Measurements from ENCODE around the gene DPEP1. TPM values are rescaled to one million over a fixed set of nuclear protein-coding genes. Genes with fewer than 3 reads are reported as not detected.

The DPEP1 gene
- total and polyA plus RNA-seq, 10 donors, result 0.33 to 39.5 (median 2.0) TPM

DNA sequence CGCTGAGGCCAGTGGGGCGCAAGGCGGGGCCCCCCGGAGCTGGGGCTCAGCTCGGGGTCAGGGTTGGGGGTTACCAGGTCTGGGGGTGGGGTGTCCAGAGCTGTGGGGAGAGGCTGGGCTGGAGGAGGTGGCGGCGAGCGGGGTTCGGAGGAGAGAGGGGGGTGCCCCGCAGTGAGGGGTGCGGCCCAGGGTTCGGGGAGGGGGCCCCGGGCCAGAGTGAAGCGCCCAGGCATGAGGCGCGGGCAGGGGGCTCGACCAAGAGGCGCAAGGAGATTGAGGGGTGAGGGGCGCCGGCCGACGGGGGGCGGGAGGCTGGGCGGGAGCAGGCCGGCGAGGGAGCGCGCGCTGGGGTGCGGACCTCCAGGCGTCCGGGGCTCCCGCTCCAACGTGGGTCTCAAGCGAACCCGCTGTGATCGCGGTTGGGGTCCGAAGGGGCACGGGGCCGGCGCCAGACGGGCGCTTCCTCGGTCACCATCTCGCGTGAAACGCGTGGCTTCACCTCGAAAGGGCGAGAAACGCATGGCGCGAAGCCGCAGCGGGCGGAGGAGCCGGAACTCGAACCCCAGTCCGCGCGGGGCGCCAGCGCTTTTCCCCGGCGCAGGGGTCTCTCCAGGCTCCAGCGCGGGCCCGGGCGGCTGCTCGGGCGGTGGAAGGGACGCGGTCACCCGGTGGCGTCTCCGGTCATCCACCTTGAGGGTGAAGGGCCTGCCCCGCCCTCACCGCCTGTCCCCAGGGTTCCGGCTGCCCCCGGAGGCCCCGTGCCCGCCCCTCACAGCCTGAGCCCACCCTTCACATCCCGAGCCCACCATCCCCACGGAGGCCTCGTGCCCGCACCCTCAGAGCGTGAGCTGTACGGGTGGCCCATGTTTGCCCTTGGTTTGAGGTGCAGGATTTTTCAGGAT is 37.0 kb upstream of the DPEP1 start:
- H3K27ac ChIP-seq, result no peak overlapping the region
- peak overlapping the region in 5 of 8 donors; percentile 17 to 70 (median 38) for H3K4me3 ChIP-seq
- WGBS, 5 donors, result 32 to 52% (median 44%) methylated on average over 62 to 89 of the region's 89 CpGs
- no peaks in the 10 kb centered on the region for H3K36me3 ChIP-seq
- intact Hi-C loops (cut with DNase I; ENCODE audit: low total_unique reads), result loop anchor here (10.0 kb wide), 1 partner anchor 68 kb away; no protein-coding TSS in a partner anchor
- peaks cover 5 to 64% (median 40%) of the 10 kb centered on the region in 7 donors for H3K27me3 ChIP-seq (replicated peaks in 1 of 7)
- TF ChIP-seq POLR2AphosphoS5 (IDR thresholded peaks at IDR 0.05) (no peak), POLR2A (IDR thresholded peaks at IDR 0.05) (no peak)
- TF ChIP-seq, protein P1, sequence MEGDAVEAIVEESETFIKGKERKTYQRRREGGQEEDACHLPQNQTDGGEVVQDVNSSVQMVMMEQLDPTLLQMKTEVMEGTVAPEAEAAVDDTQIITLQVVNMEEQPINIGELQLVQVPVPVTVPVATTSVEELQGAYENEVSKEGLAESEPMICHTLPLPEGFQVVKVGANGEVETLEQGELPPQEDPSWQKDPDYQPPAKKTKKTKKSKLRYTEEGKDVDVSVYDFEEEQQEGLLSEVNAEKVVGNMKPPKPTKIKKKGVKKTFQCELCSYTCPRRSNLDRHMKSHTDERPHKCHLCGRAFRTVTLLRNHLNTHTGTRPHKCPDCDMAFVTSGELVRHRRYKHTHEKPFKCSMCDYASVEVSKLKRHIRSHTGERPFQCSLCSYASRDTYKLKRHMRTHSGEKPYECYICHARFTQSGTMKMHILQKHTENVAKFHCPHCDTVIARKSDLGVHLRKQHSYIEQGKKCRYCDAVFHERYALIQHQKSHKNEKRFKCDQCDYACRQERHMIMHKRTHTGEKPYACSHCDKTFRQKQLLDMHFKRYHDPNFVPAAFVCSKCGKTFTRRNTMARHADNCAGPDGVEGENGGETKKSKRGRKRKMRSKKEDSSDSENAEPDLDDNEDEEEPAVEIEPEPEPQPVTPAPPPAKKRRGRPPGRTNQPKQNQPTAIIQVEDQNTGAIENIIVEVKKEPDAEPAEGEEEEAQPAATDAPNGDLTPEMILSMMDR (IDR thresholded peaks at IDR 0.05 in 8 of 11, conservative IDR thresholded peaks at IDR 0.05 in 3 of 11), result no peak
- H3K4me1 ChIP-seq, result peaks cover 11 to 38% (median 25%) of the 10 kb centered on the region in 6 donors
- no peak for DNase-seq
- H3K9me3 ChIP-seq, result no peaks in the 10 kb centered on the region

DNA sequence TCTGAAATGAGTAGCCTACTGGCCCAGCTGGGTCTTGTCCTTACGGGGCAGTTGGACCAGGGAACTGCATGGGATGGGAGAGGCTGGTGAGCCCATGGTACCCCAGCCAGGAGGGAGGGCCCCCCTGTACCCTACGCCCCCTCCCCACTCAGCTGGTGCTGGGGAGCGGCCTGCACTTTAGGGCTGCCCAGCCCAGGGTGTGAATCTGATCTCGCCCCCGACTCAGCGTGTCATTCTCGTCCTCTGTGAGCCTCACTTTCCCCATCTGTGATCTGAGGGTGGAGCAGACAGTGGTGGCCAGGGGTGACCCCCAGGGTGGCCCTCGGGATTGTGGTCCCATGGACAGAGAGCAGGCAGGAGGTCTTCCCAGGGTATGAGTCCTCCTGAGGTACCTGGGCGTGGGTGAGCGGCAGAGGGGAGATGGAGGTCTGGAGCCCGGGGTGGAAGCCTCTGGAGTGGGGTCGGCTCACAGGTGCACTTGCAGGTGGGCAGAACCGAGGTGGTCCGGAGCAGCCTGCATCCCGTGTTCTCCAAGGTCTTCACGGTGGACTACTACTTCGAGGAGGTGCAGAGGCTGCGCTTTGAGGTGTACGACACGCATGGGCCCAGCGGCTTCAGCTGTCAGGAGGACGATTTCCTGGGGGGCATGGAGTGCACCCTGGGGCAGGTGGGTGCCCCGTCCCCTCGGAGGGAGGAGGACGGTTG is 36.2 kb upstream of the DPEP1 start:
- Histone ChIP-seq H3K4me1 (peaks cover 11 to 36% (median 22%) of the 10 kb centered on the region in 6 donors), H3K27me3 (replicated peaks in 1 of 7) (peaks cover 5 to 56% (median 40%) of the 10 kb centered on the region in 7 donors), H3K4me3 (no peak overlapping the region), H3K36me3 (no peaks in the 10 kb centered on the region), H3K9me3 (no peaks in the 10 kb centered on the region), H3K27ac (no peak overlapping the region)
- intact Hi-C loops (cut with DNase I; ENCODE audit: low total_unique reads), result loop anchor here (10.0 kb wide), 1 partner anchor 68 kb away; no protein-coding TSS in a partner anchor
- TF ChIP-seq POLR2AphosphoS5 (IDR thresholded peaks at IDR 0.05) (no peak), POLR2A (IDR thresholded peaks at IDR 0.05) (no peak)
- TF ChIP-seq, protein P1 (IDR thresholded peaks at IDR 0.05 in 8 of 11, conservative IDR thresholded peaks at IDR 0.05 in 3 of 11), result no peak
- 85 to 95% (median 88%) methylated on average over 21 to 25 of the region's 25 CpGs for WGBS, 5 donors
- DNase-seq, result no peak

DNA sequence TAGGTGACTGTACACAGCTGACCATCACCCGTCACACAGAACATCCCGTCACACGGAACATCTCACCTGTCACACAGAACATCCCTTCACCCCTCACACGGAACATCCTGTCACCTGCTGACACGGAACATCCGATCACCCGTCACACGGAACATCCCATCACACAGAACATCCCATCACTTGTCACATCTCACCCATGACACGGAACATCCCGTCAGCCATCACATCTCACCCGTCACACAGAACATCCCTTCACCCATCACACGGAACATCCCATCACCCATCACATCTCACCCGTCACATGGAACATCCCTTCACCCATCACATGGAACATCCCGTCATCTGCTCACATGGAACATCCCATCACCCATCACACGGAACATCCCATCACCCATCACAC is 34.1 kb upstream of the DPEP1 start:
- intact Hi-C loops (cut with DNase I; ENCODE audit: low total_unique reads), result loop anchor here (10.0 kb wide), 1 partner anchor 65 kb away; no protein-coding TSS in a partner anchor
- WGBS, 5 donors, result 90 to 93% (median 91%) methylated on average over 15 of the region's 15 CpGs

More for the DNA sequence above, 34.1 kb upstream of the DPEP1 start:
- Histone ChIP-seq H3K27me3 (replicated peaks in 1 of 7) (peaks cover 5 to 34% (median 24%) of the 10 kb centered on the region in 7 donors), H3K36me3 (no peaks in the 10 kb centered on the region), H3K9me3 (no peaks in the 10 kb centered on the region), H3K4me1 (peaks cover 8 to 33% (median 23%) of the 10 kb centered on the region in 6 donors), H3K27ac (no peak overlapping the region), H3K4me3 (no peak overlapping the region)
- no peak for DNase-seq
- TF ChIP-seq POLR2A (IDR thresholded peaks at IDR 0.05), result no peak
- no peak for TF ChIP-seq POLR2AphosphoS5 (IDR thresholded peaks at IDR 0.05)
- TF ChIP-seq, protein P1 (IDR thresholded peaks at IDR 0.05 in 8 of 11, conservative IDR thresholded peaks at IDR 0.05 in 3 of 11), result no peak

All from spleen (tissue), 11 donors.